ENCODE data around the gene LPAR2. TPM values are rescaled to one million over a fixed set of nuclear protein-coding genes. Genes with fewer than 3 reads are reported as not detected.

The LPAR2 gene
- polyA plus RNA-seq, 1 donor from 2014 or later: 77.1 TPM

- Histone ChIP-seq H3K9me2 (ENCODE audit: insufficient read depth, low read length) (no peaks in the 10 kb centered on the region), H3K9me3 (ENCODE audit: low read length) (no peaks in the 10 kb centered on the region), H3K27me3 (ENCODE audit: insufficient read depth, low read depth, low read length) (no peaks in the 10 kb centered on the region), H3K27ac (ENCODE audit: low read length) (no peak overlapping the region), H4K20me1 (ENCODE audit: insufficient read depth) (no peaks in the 10 kb centered on the region), H3K9ac (ENCODE audit: low read length) (no peak overlapping the region), H3K79me2 (replicated peaks; ENCODE audit: insufficient read depth, low read length) (peaks cover 2% of the 10 kb centered on the region), H3K4me2 (ENCODE audit: low read length) (no peak overlapping the region), H3K36me3 (ENCODE audit: insufficient read depth, low read length) (no peaks in the 10 kb centered on the region), H3K4me3 (ENCODE audit: low read length) (no peak overlapping the region), H2AFZ (ENCODE audit: low read depth, low read length) (no peak overlapping the region), H3F3A (ENCODE audit: insufficient read depth, low read length, poor library complexity, severe bottlenecking) (no peaks in the 10 kb centered on the region)
- TF ChIP-seq EP300 (conservative IDR thresholded peaks at IDR 0.05; ENCODE audit: poor library complexity, severe bottlenecking): no peak
- TF ChIP-seq, protein P1, sequence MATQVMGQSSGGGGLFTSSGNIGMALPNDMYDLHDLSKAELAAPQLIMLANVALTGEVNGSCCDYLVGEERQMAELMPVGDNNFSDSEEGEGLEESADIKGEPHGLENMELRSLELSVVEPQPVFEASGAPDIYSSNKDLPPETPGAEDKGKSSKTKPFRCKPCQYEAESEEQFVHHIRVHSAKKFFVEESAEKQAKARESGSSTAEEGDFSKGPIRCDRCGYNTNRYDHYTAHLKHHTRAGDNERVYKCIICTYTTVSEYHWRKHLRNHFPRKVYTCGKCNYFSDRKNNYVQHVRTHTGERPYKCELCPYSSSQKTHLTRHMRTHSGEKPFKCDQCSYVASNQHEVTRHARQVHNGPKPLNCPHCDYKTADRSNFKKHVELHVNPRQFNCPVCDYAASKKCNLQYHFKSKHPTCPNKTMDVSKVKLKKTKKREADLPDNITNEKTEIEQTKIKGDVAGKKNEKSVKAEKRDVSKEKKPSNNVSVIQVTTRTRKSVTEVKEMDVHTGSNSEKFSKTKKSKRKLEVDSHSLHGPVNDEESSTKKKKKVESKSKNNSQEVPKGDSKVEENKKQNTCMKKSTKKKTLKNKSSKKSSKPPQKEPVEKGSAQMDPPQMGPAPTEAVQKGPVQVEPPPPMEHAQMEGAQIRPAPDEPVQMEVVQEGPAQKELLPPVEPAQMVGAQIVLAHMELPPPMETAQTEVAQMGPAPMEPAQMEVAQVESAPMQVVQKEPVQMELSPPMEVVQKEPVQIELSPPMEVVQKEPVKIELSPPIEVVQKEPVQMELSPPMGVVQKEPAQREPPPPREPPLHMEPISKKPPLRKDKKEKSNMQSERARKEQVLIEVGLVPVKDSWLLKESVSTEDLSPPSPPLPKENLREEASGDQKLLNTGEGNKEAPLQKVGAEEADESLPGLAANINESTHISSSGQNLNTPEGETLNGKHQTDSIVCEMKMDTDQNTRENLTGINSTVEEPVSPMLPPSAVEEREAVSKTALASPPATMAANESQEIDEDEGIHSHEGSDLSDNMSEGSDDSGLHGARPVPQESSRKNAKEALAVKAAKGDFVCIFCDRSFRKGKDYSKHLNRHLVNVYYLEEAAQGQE (IDR thresholded peaks at IDR 0.05; ENCODE audit: borderline replicate concordance): no peak
- TF ChIP-seq RAD21 (conservative IDR thresholded peaks at IDR 0.05): no peak
- TF ChIP-seq MXI1 (conservative IDR thresholded peaks at IDR 0.05; ENCODE audit: poor library complexity, severe bottlenecking): no peak
- TF ChIP-seq, protein P2, sequence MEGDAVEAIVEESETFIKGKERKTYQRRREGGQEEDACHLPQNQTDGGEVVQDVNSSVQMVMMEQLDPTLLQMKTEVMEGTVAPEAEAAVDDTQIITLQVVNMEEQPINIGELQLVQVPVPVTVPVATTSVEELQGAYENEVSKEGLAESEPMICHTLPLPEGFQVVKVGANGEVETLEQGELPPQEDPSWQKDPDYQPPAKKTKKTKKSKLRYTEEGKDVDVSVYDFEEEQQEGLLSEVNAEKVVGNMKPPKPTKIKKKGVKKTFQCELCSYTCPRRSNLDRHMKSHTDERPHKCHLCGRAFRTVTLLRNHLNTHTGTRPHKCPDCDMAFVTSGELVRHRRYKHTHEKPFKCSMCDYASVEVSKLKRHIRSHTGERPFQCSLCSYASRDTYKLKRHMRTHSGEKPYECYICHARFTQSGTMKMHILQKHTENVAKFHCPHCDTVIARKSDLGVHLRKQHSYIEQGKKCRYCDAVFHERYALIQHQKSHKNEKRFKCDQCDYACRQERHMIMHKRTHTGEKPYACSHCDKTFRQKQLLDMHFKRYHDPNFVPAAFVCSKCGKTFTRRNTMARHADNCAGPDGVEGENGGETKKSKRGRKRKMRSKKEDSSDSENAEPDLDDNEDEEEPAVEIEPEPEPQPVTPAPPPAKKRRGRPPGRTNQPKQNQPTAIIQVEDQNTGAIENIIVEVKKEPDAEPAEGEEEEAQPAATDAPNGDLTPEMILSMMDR (IDR thresholded peaks at IDR 0.05; ENCODE audit: poor library complexity, severe bottlenecking): no peak
- no peak for TF ChIP-seq SMC3 (conservative IDR thresholded peaks at IDR 0.05; ENCODE audit: poor library complexity)
Measured at GRCh38 chr19:19647037-19647835, 19.2 kb upstream of the LPAR2 start.

- Histone ChIP-seq H2AFZ (ENCODE audit: low read depth, low read length) (no peak overlapping the region), H3K27me3 (ENCODE audit: insufficient read depth, low read depth, low read length) (no peaks in the 10 kb centered on the region), H3K79me2 (replicated peaks; ENCODE audit: insufficient read depth, low read length) (peaks cover 3% of the 10 kb centered on the region), H3K27ac (ENCODE audit: low read length) (no peak overlapping the region), H3K9ac (ENCODE audit: low read length) (no peak overlapping the region), H3K4me3 (ENCODE audit: low read length) (no peak overlapping the region), H3K9me2 (ENCODE audit: insufficient read depth, low read length) (no peaks in the 10 kb centered on the region), H4K20me1 (ENCODE audit: insufficient read depth) (no peaks in the 10 kb centered on the region), H3K36me3 (ENCODE audit: insufficient read depth, low read length) (no peaks in the 10 kb centered on the region), H3K9me3 (ENCODE audit: low read length) (no peaks in the 10 kb centered on the region), H3K4me2 (ENCODE audit: low read length) (no peak overlapping the region), H3F3A (ENCODE audit: insufficient read depth, low read length, poor library complexity, severe bottlenecking) (no peaks in the 10 kb centered on the region)
- TF ChIP-seq MXI1 (conservative IDR thresholded peaks at IDR 0.05; ENCODE audit: poor library complexity, severe bottlenecking) (no peak), RAD21 (conservative IDR thresholded peaks at IDR 0.05) (no peak), TAF1 (IDR thresholded peaks at IDR 0.05; ENCODE audit: low read depth) (no peak), SMC3 (conservative IDR thresholded peaks at IDR 0.05; ENCODE audit: poor library complexity) (no peak), POLR2AphosphoS5 (IDR thresholded peaks at IDR 0.05) (no peak), EP300 (conservative IDR thresholded peaks at IDR 0.05; ENCODE audit: poor library complexity, severe bottlenecking) (no peak), EZH2 (IDR thresholded peaks at IDR 0.05; ENCODE audit: borderline replicate concordance, insufficient read depth, low read length, poor library complexity, severe bottlenecking) (no peak)
- TF ChIP-seq, protein P1 (IDR thresholded peaks at IDR 0.05; ENCODE audit: borderline replicate concordance): no peak
- TF ChIP-seq, protein P2 (IDR thresholded peaks at IDR 0.05; ENCODE audit: poor library complexity, severe bottlenecking): no peak
Measured at GRCh38 chr19:19645233-19645870, 17.3 kb upstream of the LPAR2 start.
